Memory B cell (primary cell): ENCODE results near the gene AFF4.
A peak's percentile ranks its signal among the peaks of the same experiment; 100 is the strongest.

Experiments
- ATAC-seq: fragments of 150-1000 bp; cut with Tn5 transposase; 2 replicates; pipeline ENCODE4 v1.10.0; 2021; ENCODE audit warnings: low read depth, mild to moderate bottlenecking, moderate library complexity
- DNase-seq, 2 donors: peaks; one replicate each; pipeline ENCODE4 v3.0.0; 2022; ENCODE audit warnings: low spot score in 2 of 2
- H3K27ac Mint-ChIP-seq: one replicate; pipeline ENCODE4 v1.8.0; 2022; ENCODE audit warnings: mild to moderate bottlenecking, moderate library complexity, mixed read lengths
- H3K27me3 Mint-ChIP-seq: one replicate; pipeline ENCODE4 v1.8.0; 2022; ENCODE audit warnings: mixed read lengths
- H3K36me3 Mint-ChIP-seq: one replicate; pipeline ENCODE4 v1.8.0; 2022; ENCODE audit warnings: mild to moderate bottlenecking, mixed read lengths
- H3K4me1 Mint-ChIP-seq: one replicate; pipeline ENCODE4 v1.8.0; 2022; ENCODE audit warnings: mixed read lengths
- H3K4me3 Mint-ChIP-seq: one replicate; pipeline ENCODE4 v1.8.0; 2022; ENCODE audit warnings: mild to moderate bottlenecking, moderate library complexity, mixed read lengths
- H3K9me3 Mint-ChIP-seq: one replicate; pipeline ENCODE4 v1.8.0; 2022; ENCODE audit warnings: mixed read lengths

AFF4 gene

GRCh38 chr5:132890817-132891216, 72.6 kb downstream of the AFF4 start:
- DNase-seq (no peak), ATAC-seq (no peak)
- Mint-ChIP-seq H3K4me3 (no peak overlapping the region), H3K27ac (no peak overlapping the region), H3K4me1 (peaks cover 6% of the 10 kb centered on the region), H3K9me3 (no peaks in the 10 kb centered on the region), H3K27me3 (no peaks in the 10 kb centered on the region), H3K36me3 (peaks cover 27% of the 10 kb centered on the region)

GRCh38 chr5:132889501-132889900, 73.9 kb downstream of the AFF4 start:
- Mint-ChIP-seq H3K4me1 (peaks cover 7% of the 10 kb centered on the region), H3K36me3 (peaks cover 26% of the 10 kb centered on the region), H3K27me3 (no peaks in the 10 kb centered on the region), H3K27ac (peak overlapping the region; percentile 11), H3K9me3 (no peaks in the 10 kb centered on the region), H3K4me3 (no peak overlapping the region)
- no peak for ATAC-seq
- no peak for DNase-seq

- Mint-ChIP-seq H3K4me3 (no peak overlapping the region), H3K9me3 (no peaks in the 10 kb centered on the region), H3K4me1 (peaks cover 10% of the 10 kb centered on the region), H3K27ac (peak overlapping the region; percentile 84), H3K27me3 (no peaks in the 10 kb centered on the region), H3K36me3 (peaks cover 25% of the 10 kb centered on the region)
- ATAC-seq (no peak), DNase-seq (no peak)
Measured at GRCh38 chr5:132887283-132887682, 76.2 kb downstream of the AFF4 start.

- H3K4me3 Mint-ChIP-seq, result no peak overlapping the region
- H3K27ac Mint-ChIP-seq, result peak overlapping the region; percentile 84
- no peaks in the 10 kb centered on the region for H3K27me3 Mint-ChIP-seq
- H3K9me3 Mint-ChIP-seq, result no peaks in the 10 kb centered on the region
- peaks cover 21% of the 10 kb centered on the region for H3K36me3 Mint-ChIP-seq
- no peak for DNase-seq
- peak; percentile 87 for ATAC-seq
- peaks cover 10% of the 10 kb centered on the region for H3K4me1 Mint-ChIP-seq
Measured at GRCh38 chr5:132886064-132886823, 77.2 kb downstream of the AFF4 start.

GRCh38 chr5:132884548-132884947, 78.9 kb downstream of the AFF4 start:
- H3K9me3 Mint-ChIP-seq, result no peaks in the 10 kb centered on the region
- peak overlapping the region; percentile 38 for H3K27ac Mint-ChIP-seq
- H3K36me3 Mint-ChIP-seq, result peaks cover 23% of the 10 kb centered on the region

GRCh38 chr5:132883261-132883834, 80.1 kb downstream of the AFF4 start:
- ATAC-seq (peak; percentile 78), DNase-seq (peak in 1 of 2 donors; percentile 35)
- H3K4me3 Mint-ChIP-seq, result no peak overlapping the region
- peaks cover 24% of the 10 kb centered on the region for H3K36me3 Mint-ChIP-seq
- peaks cover 10% of the 10 kb centered on the region for H3K4me1 Mint-ChIP-seq
- peak overlapping the region; percentile 67 for H3K27ac Mint-ChIP-seq
- no peaks in the 10 kb centered on the region for H3K27me3 Mint-ChIP-seq
- H3K9me3 Mint-ChIP-seq, result no peaks in the 10 kb centered on the region

More at GRCh38 chr5:132884548-132884947, 78.9 kb downstream of the AFF4 start:
- Mint-ChIP-seq H3K4me1 (peaks cover 10% of the 10 kb centered on the region), H3K4me3 (no peak overlapping the region), H3K27me3 (no peaks in the 10 kb centered on the region)
- DNase-seq (no peak), ATAC-seq (no peak)

- H3K27me3 Mint-ChIP-seq, result no peaks in the 10 kb centered on the region
- ATAC-seq (no peak), DNase-seq (no peak)
- no peaks in the 10 kb centered on the region for H3K9me3 Mint-ChIP-seq
- H3K4me3 Mint-ChIP-seq, result no peak overlapping the region
- H3K27ac Mint-ChIP-seq, result no peak overlapping the region
- H3K4me1 Mint-ChIP-seq, result no peaks in the 10 kb centered on the region
- peaks cover 12% of the 10 kb centered on the region for H3K36me3 Mint-ChIP-seq
Measured at GRCh38 chr5:132877938-132878337, 85.5 kb downstream of the AFF4 start.

GRCh38 chr5:132877466-132877865, 86.0 kb downstream of the AFF4 start:
- DNase-seq (no peak), ATAC-seq (no peak)
- H3K27me3 Mint-ChIP-seq, result no peaks in the 10 kb centered on the region
- no peaks in the 10 kb centered on the region for H3K9me3 Mint-ChIP-seq
- H3K36me3 Mint-ChIP-seq, result peaks cover 13% of the 10 kb centered on the region
- H3K4me1 Mint-ChIP-seq, result no peaks in the 10 kb centered on the region
- H3K4me3 Mint-ChIP-seq, result no peak overlapping the region
- no peak overlapping the region for H3K27ac Mint-ChIP-seq

GRCh38 chr5:132876020-132876759, 87.2 kb downstream of the AFF4 start:
- ATAC-seq, result no peak
- Mint-ChIP-seq H3K36me3 (peaks cover 13% of the 10 kb centered on the region), H3K9me3 (no peaks in the 10 kb centered on the region)

GRCh38 chr5:132873930-132874271, 89.5 kb downstream of the AFF4 start:
- no peaks in the 10 kb centered on the region for H3K4me1 Mint-ChIP-seq
- H3K4me3 Mint-ChIP-seq, result no peak overlapping the region
- no peaks in the 10 kb centered on the region for H3K9me3 Mint-ChIP-seq
- peak overlapping the region; percentile 62 for H3K27ac Mint-ChIP-seq
- no peak for ATAC-seq
- H3K36me3 Mint-ChIP-seq, result peaks cover 13% of the 10 kb centered on the region
- H3K27me3 Mint-ChIP-seq, result no peaks in the 10 kb centered on the region
- no peak for DNase-seq

More at GRCh38 chr5:132876020-132876759, 87.2 kb downstream of the AFF4 start:
- H3K27ac Mint-ChIP-seq, result no peak overlapping the region
- no peak for DNase-seq
- H3K4me1 Mint-ChIP-seq, result no peaks in the 10 kb centered on the region
- H3K4me3 Mint-ChIP-seq, result no peak overlapping the region
- H3K27me3 Mint-ChIP-seq, result no peaks in the 10 kb centered on the region

- peaks cover 11% of the 10 kb centered on the region for H3K36me3 Mint-ChIP-seq
- no peak within 1 kb of the TSS for H3K4me3 Mint-ChIP-seq
- no peaks in the 10 kb centered on the region for H3K27me3 Mint-ChIP-seq
- H3K9me3 Mint-ChIP-seq, result no peaks in the 10 kb centered on the region
- no peaks in the 10 kb centered on the region for H3K4me1 Mint-ChIP-seq
- H3K27ac Mint-ChIP-seq, result peak within 1 kb of the TSS; percentile 62
- no peak for ATAC-seq
- no peak for DNase-seq
Measured at GRCh38 chr5:132873119-132873929, 90.1 kb downstream of the AFF4 start, which contains the start of gene LEAP2. TSS of gene LEAP2 (plus strand) at chr5:132873668. CDS start at chr5:132873695, 27 bp downstream.

GRCh38 chr5:132872788-132873118, 90.7 kb downstream of the AFF4 start:
- Mint-ChIP-seq H3K27me3 (no peaks in the 10 kb centered on the region), H3K27ac (peak overlapping the region; percentile 62), H3K4me3 (no peak overlapping the region), H3K9me3 (no peaks in the 10 kb centered on the region), H3K4me1 (no peaks in the 10 kb centered on the region), H3K36me3 (peaks cover 9% of the 10 kb centered on the region)
- ATAC-seq (no peak), DNase-seq (no peak)

- peak overlapping the region; percentile 63 for H3K27ac Mint-ChIP-seq
- H3K4me1 Mint-ChIP-seq, result peaks cover 8% of the 10 kb centered on the region
- ATAC-seq, result no peak
- H3K36me3 Mint-ChIP-seq, result peaks cover 9% of the 10 kb centered on the region
- DNase-seq, result no peak
- H3K9me3 Mint-ChIP-seq, result no peaks in the 10 kb centered on the region
- no peaks in the 10 kb centered on the region for H3K27me3 Mint-ChIP-seq
- H3K4me3 Mint-ChIP-seq, result no peak overlapping the region
Measured at GRCh38 chr5:132871459-132872284, 91.8 kb downstream of the AFF4 start.
